GM19238 (cell line): ENCODE data around the gene PAK4.
"Not testable (repeated sequence)": the region's sequence is repeated elsewhere in the genome, so short reads cannot be mapped to it uniquely, and the experiment has no call there.

Experiments used
- DNase-seq: peaks from one replicate; pipeline ENCODE4 v3.0.0; 2011; ENCODE audit warnings: low spot score; ENCODE audit not compliant: insufficient read length

The PAK4 gene

DNA sequence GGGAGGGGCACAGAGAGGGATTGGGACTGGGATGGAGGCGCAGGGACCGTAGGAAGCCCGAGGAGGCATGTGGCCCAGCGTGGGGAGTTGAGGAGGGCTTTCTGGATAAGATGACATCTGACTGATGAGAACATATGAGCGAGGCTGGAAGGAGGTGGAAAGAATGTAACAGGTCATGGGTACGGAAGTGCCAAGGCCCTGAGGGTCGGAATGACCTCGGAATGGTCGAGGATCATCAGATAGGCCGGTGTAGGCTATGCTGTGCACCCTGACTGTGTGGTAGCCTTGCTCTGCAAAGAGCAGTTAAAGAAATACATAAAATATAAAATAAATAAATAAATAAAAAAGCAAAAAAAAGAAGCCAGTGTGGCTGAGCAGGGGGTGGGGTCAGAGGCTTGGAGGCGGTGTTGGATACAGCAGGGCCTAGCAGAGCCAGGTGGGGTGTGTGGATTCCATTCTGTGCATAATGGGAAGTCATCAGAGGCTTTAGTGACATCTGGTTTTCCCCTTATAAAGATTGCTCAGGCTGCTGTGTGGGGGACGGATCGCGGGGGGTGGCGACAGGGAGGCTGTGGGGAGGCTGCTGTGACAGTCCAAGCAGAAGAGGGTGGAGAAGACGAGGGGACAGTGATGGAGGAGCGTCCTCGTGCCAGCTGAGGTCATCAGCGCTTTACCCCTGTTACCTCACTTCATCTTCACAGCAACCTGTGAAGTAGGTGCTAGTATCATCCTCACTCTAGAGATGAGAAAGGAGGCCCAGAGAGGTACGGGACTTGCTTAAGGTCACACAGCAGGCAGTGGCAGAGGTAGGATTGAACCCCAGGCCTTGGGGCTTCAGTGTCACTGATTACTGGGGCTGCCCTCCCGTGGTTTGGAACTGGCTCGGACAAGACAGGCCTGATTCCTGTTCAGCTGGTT is 5.0 kb downstream of the PAK4 start:
- DNase-seq = no peak

DNA sequence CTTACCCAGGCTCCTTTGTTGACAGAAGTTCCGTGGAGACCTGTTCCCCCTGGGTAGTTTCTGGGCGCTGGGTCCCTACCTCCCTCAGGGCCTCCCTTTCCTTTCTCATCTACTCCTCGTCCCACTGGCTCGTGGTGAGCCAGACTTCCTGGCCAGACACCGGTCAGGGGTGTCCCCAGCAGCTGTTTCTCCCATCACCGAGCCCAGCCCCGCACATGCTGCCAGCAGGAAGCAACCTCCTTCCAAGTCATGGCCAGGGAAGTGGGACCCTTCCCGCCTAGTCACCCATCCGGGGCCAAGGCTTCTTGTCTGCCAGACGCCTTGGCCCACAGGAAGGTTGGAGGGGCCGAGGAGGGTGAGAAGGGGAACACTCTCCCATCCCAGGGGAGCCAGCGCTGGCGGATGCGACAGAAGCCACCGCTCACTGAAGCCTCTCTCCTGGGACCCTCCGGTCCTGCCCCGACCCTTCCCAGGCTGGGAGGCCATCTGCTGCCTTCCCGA is 5.7 kb downstream of the PAK4 start:
- DNase-seq = no peak

DNA sequence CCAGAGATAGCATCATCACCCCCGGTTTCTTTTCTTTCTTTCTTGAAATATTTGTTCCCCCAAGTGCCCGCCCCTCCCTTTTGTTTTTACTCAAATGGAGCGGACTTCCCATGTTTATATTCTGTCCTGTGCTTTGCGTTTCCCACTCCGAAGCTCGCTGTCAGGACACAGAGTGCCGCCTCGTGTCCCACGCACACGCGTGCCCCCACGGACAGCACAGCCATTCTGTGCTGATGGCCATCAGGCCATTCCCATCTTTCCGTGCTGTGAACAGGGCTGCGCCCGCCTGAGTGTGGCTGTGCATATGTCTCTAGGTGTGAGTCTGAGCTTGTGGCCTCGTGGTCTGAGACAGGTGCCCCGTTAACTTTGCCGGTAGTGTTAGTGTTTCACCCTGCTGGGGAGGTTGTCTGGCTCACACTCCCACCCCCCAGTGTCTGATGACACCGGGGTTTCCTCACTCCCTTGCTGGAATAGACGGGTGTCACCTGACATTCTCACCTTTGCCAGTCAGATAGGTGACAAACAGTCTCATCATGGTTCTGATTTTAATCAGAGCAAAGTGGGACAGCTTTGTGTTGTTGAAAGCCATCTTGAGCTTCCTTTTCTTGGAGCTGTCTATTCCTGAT is 6.9 kb downstream of the PAK4 start:
- DNase-seq = no peak

- DNase-seq = no peak
These were observed 8.1 kb downstream of the PAK4 start for GRCh38 chr19:39133431-39134270.

DNA sequence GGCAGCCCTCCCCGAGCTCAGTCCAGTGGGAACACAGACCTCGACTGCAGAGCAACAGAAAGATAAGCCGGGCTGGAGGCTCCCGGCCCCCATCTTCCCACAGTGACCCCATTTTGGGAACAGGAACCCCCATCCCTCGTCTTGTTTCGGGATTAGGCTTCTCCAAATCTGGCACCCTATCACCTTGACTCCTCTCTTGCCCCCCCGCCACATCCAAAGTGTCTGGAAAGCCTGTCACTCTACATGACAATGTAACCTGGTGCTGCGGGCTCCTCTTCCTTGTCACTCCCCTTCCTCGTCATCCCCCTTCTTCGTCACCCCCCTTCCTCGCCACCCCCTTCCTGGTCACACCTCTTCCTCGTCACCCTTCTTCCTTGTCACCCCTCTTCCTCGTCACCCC is 10.1 kb downstream of the PAK4 start:
- DNase-seq = no peak

DNA sequence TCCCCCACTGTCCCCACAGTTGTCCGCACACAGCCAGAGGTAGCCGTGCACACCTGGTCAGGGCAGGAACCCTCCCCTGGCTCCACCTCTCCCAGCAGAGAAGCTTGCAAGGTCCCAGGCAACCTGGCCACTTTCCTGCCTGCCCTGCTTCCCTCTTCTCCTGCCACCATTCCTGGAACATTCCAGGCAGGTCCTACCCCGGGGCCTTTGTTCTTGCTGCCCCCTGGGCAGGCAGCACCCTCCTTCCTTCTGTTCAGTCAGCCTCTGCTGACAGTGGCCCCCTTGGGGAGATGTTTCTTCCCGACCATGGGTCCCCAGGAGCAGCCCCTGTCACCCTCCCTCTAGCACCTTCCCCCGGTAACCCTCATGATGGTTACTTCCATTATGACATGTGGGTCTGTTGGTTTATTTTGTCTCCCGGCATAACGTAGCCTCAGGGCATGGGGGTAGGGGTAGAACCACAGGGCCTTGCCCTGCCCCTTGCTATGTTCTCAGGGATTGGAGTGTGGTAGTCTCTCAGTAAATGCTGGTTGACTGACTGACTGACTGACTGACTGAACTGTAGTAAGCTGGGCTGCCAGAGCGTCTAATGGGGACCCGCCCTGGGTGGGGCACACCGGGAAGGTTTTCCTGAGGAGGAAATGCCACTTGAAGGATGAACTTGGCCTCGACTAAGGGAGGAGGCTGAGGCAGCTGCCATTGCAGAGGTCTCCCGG is 10.8 kb downstream of the PAK4 start:
- no peak for DNase-seq

DNA sequence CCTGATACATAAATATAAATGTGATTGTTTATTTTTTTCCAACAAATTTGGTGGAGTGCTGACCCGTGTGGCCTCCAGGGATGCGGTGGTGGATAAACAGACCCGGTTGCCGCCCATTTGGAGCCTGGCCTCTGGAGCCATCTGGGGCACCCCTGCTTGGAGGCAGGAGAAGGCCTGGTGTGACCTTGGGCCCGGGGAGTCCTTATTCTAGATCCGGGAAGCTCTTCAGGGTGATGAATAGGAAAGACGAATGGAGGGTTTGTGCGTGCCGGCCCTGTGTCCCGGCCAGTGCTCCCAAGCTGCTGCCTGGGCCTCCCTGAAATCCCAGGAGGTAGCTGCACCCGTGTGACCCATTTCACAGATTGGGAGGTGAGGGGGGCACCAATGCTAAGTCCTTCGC is 11.5 kb downstream of the PAK4 start:
- no peak for DNase-seq

DNA sequence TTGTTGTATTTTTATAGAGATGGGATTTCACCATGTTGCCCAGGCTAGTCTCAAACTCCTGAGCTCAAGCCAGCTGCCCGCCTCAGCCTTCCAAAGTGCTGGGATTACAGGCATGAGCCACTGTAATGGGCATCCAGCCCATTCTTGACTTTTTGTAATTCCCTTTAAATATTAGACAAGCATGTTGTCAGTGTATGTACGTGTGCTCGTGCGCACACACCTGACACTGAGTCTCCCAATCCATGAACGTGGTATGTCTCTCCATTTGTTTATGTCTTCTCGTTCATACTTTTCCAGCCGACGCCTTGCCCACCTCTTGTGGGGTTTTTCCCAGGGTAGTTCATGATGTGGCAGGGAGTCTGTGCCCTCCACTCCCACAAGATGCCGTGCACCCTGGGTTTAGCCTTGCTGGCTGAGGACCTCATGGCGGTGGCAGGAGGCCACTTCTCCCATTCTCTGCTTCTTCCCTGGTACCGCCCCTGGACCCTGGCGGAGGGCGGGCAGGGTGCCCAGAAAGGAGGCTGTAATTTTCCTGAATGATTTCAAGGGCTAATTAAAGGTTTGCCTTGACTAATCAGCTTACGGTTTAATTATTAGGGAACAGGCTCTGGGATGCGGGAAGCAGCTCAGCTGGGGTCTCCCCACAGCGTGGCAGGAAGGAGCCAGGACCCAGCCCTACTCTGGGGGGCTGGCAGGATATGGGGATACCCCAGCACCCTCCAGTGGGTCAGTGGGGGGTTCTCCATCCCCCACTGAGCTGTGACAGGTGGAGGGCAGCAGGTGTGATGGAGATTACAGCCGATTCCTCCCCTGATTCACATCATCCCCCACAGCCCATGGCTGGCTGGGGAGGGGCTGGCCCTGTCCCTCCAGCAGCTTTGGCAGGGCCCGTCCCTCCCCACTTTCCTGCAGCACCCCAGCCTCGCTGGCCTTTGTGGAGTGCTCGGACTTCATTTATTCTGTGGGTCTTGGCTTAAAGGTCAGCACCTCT is 12.9 kb downstream of the PAK4 start:
- DNase-seq = no peak

DNA sequence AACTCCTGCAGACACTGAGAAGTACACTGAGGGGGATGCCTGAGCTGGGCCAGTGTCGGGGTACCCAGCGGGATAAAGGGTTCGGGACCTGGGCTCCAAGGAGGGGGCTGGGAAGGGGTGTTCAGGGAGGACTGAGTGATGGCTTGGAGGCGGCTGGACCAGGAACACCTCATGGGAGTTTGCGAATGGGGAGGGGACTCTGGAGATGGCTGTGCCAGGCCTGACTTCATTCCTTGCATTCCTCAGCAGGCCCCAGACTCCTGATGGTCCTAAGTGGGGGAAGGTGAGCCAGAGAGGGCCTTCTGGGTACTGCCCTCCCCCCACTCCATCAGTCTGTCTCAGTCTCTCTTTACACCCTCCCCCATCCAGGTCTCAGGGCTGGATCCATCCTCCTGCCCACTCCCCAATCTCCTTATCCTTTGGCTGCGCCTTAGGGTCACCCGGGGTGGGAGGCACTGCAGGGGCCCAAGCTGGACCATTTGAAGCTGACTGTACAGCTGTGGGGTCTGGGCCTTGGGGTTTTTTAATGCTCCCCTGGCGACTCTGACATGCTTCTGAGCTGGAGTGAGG is 13.8 kb downstream of the PAK4 start:
- no peak for DNase-seq

- DNase-seq = no peak
These were observed 14.4 kb downstream of the PAK4 start for GRCh38 chr19:39139971-39140453.

DNA sequence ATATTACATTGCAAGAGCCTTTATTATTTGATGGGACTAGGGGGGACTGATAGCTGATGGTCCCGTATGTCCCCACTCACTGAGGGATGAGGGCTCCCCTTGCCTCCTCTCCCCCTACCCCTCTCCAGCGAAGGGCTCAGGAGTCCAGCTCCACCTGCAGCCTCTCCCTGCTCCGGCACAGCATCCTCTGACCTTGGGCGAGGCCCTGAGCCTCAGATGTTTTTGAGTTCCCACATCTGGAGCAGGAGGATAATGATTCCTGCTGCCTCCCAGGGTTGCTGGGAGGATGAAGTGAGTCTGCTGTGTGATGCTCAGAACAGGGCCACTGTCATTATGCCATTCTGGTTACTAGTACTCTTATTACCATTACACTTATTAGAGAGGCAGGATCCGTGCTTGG is 15.0 kb downstream of the PAK4 start:
- no peak for DNase-seq

DNA sequence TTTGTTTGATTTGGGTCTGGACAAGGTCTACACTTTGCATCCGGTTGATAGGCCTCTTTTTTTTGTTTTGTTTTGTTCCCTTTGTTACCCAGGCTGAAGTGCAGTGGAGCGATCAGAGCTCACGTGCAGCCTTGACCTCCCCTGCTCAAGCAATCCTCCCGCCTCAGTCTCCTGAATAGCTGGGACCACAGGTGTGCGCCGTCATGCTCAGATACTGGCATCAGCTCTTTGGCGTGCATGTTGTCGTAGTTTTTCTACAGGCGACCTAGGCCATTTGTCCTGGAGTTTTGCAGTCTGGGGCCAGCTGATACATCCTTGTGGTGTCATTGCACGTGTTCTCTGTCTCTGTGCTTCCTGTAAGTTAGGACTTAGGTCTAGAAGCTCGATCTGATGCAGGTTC is 16.3 kb downstream of the PAK4 start:
- DNase-seq = no peak

DNA sequence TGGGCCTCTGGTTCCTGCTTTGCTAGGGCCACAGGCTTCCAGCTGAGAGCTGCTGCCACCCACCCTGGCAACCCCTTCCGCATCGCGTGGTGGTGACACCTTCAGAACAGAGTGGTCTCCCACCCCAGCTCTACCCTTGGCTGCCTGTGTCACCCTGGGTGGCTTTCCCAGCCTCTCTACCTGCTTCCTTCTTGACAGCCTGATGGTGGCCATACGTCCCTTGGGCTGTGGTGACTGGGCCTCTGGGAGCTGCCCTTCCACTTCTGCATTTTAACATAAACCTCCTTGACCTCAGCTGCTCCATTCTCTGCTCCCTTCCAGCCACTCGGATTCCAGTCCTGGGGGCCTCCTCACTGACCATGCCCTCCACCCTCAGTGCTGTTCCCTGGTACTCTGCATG is 17.0 kb downstream of the PAK4 start:
- no peak for DNase-seq

- DNase-seq = not testable (repeated sequence)
These were observed 18.2 kb downstream of the PAK4 start for GRCh38 chr19:39143757-39144289.

GRCh38 chr19:39144290-39145071 is 18.9 kb downstream of the PAK4 start:
- no peak for DNase-seq

GRCh38 chr19:39145180-39145953 is 19.8 kb downstream of the PAK4 start:
- no peak for DNase-seq

DNA sequence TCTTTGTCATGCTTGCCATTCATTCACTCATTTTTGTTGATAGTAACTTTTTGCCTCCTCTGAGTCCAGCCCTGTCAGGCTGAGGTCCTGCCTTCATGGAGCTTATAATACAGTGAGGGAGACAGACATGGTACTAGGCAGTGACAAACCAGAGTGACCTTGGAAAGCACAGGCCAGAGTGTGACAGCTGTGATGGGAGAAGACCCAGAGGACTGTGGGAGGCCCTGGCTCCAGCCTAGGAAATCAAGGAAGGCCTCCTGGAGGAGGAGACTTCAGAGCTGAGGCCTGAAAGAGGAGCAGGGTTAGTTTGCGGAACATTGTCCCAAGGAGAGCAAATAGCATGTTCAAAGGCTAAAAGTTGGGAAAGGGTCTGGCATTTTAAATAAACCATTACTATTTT is 20.5 kb downstream of the PAK4 start:
- no peak for DNase-seq
